ENCODE data around the gene CPS1. TPM values are rescaled to one million over a fixed set of nuclear protein-coding genes. Genes with fewer than 3 reads are reported as not detected.

CPS1 gene
- total and polyA plus RNA-seq, 2 donors (not counting 3 experiments of a cell fraction or from before 2014, with no cell fraction given), result 0.18 to 0.53 TPM

- no peak overlapping the region for H2AFZ ChIP-seq (ENCODE audit: low read depth, low read length)
- no peaks in the 10 kb centered on the region for H4K20me1 ChIP-seq (replicated peaks; ENCODE audit: control insufficient read depth, extremely low read depth, insufficient read depth, low read length)
- no peak for TF ChIP-seq JUN (IDR thresholded peaks at IDR 0.05; ENCODE audit: borderline replicate concordance, insufficient read depth, insufficient read length, low read depth)
- TF ChIP-seq MAX (IDR thresholded peaks at IDR 0.05; ENCODE audit: insufficient read depth, insufficient read length), result no peak
- TF ChIP-seq CTCF (IDR thresholded peaks at IDR 0.05; ENCODE audit: extremely low read depth in 1 of 2, insufficient read depth in 1 of 2, low read depth in 1 of 2, low read length in 2 of 2), result no peak
- no peak for TF ChIP-seq EZH2 (IDR thresholded peaks at IDR 0.05; ENCODE audit: borderline replicate concordance, low read depth, low read length, severe bottlenecking)
- no peak for TF ChIP-seq FOS (IDR thresholded peaks at IDR 0.05; ENCODE audit: borderline replicate concordance, insufficient read depth, low read length)
- TF ChIP-seq POLR2AphosphoS5 (IDR thresholded peaks at IDR 0.05; ENCODE audit: insufficient read depth, low read depth, low read length), result no peak
- no peak for TF ChIP-seq GATA2 (IDR thresholded peaks at IDR 0.05; ENCODE audit: insufficient read depth, insufficient read length, low read depth, low read length)
- no peak for TF ChIP-seq MYC (IDR thresholded peaks at IDR 0.05; ENCODE audit: low read depth, low read length)
- no peak for TF ChIP-seq POLR2A (IDR thresholded peaks at IDR 0.05; ENCODE audit: low read depth, low read length)
- H3K27me3 ChIP-seq (ENCODE audit: control insufficient read depth in 2 of 2, insufficient read depth in 2 of 2, low read length in 2 of 2), result no peaks in the 10 kb centered on the region
- CTCF ChIA-PET, result no interaction called here
- no peak overlapping the region for H3K4me2 ChIP-seq (ENCODE audit: insufficient read depth, low read length)
- no peaks in the 10 kb centered on the region for H3K79me2 ChIP-seq (ENCODE audit: control insufficient read depth, insufficient read depth, low read length)
- no TSS peak for BruUV-seq (replicated peaks)
- DNase-seq (ENCODE audit: low read depth, low spot score), result no peak
- POLR2A ChIA-PET, result no interaction called here
- no peak overlapping the region for H3K27ac ChIP-seq (ENCODE audit: insufficient read depth, low read depth, low read length)
- H3K9me1 ChIP-seq (replicated peaks; ENCODE audit: control insufficient read depth, extremely low read depth, insufficient read depth, low read length), result no peaks in the 10 kb centered on the region
- H3K36me3 ChIP-seq (ENCODE audit: control insufficient read depth in 2 of 2, extremely low read depth in 1 of 2, insufficient read depth in 2 of 2, low read length in 2 of 2), result no peaks in the 10 kb centered on the region
- no peak for FAIRE-seq
- H3K4me1 ChIP-seq (ENCODE audit: control insufficient read depth, extremely low read depth, insufficient read depth, low read length), result no peaks in the 10 kb centered on the region
- intact Hi-C loops (cut with micrococcal nuclease) (no loop called here), dilution Hi-C loops (cut with MboI; ENCODE audit: extremely low pct_ligation_motif_present, low sequenced_read_pairs) (no loop called here)
- H3K4me3 ChIP-seq (replicated peaks in 1 of 3; ENCODE audit: insufficient read depth in 1 of 3, low read depth in 1 of 3, low read length in 3 of 3), result no peak overlapping the region
- H3K9ac ChIP-seq (replicated peaks; ENCODE audit: extremely low read depth, insufficient read depth, low read length), result no peak overlapping the region
- H3K9me3 ChIP-seq (replicated peaks; ENCODE audit: control insufficient read depth, insufficient read depth, low read length), result no peaks in the 10 kb centered on the region
Observed at GRCh38 chr2:210671065-210671464, 114.7 kb downstream of the CPS1 start.
